ENCODE data around the gene CTCFL.

- TF ChIP-seq CTCF (IDR thresholded peaks at IDR 0.05) (no peak), POLR2A (IDR thresholded peaks at IDR 0.05) (no peak), EP300 (IDR thresholded peaks at IDR 0.05; ENCODE audit: low read depth) (no peak), POLR2AphosphoS5 (IDR thresholded peaks at IDR 0.05) (no peak)
These were observed 74.5 kb downstream of the CTCFL start for GRCh38 chr20:57450419-57450818.
